Loucy (cell line): Measurements from ENCODE around the gene CANT1.

Source experiments
- EZH2phosphoT487 ChIP-seq: fragments of 200-600 bp; IDR thresholded peaks from 2 replicates; pipeline ENCODE4 v1.6.1; 2018; ENCODE audit warnings: antibody characterized with exemption, mild to moderate bottlenecking, moderate library complexity, borderline replicate concordance
- TF ChIP-seq, protein P1 (sequence below): fragments of 200-600 bp; sonication (generic); conservative IDR thresholded peaks from 2 replicates; pipeline ENCODE4 v1.5.1; 2014; ENCODE audit warnings: mild to moderate bottlenecking, antibody characterized with exemption, low read length

GRCh38 chr17:78950870-78951269 is 58.7 kb downstream of the CANT1 start:
- TF ChIP-seq, protein P1, sequence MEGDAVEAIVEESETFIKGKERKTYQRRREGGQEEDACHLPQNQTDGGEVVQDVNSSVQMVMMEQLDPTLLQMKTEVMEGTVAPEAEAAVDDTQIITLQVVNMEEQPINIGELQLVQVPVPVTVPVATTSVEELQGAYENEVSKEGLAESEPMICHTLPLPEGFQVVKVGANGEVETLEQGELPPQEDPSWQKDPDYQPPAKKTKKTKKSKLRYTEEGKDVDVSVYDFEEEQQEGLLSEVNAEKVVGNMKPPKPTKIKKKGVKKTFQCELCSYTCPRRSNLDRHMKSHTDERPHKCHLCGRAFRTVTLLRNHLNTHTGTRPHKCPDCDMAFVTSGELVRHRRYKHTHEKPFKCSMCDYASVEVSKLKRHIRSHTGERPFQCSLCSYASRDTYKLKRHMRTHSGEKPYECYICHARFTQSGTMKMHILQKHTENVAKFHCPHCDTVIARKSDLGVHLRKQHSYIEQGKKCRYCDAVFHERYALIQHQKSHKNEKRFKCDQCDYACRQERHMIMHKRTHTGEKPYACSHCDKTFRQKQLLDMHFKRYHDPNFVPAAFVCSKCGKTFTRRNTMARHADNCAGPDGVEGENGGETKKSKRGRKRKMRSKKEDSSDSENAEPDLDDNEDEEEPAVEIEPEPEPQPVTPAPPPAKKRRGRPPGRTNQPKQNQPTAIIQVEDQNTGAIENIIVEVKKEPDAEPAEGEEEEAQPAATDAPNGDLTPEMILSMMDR, result no peak
- TF ChIP-seq EZH2phosphoT487, result no peak
